Fibroblast of the conjunctiva (primary cell): ENCODE measurements around the gene CPAMD8.
"Not testable (repeated sequence)": the region's sequence is repeated elsewhere in the genome, so short reads cannot be mapped to it uniquely, and the experiment has no call there.

Experiments
- DNase-seq: peaks from one replicate; pipeline ENCODE4 v3.0.0-alpha.2; 2010; ENCODE audit warnings: low read depth

The CPAMD8 gene

DNA sequence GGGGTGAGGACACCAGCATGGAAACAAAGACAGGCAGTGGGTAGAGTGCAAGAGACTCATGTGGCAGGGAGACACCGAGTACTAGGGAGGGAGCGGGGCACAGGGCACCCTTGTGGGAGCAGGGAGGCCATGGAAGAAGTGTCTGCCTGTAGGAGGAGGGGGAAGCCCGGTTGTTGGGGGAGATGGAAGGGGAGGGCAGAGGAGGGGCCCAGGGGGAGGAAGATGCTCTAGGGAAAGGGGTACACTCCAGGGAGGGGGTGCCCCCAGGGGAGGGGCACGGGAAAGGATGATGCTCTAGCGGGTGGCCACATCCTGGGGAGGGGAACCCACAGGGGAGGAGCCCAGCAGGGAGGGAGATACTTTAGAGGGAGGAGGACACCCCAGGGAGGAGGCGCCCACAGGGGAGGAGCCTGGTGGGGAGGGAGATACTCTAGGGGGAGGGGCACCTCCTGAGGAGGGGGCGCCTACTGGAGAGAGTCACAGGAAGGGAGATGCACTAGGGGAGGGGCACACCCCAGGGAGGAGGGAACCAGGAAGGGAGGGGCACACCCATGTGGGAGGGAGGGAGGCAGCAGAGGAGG is 24.9 kb downstream of the CPAMD8 start:
- no peak for DNase-seq

DNA sequence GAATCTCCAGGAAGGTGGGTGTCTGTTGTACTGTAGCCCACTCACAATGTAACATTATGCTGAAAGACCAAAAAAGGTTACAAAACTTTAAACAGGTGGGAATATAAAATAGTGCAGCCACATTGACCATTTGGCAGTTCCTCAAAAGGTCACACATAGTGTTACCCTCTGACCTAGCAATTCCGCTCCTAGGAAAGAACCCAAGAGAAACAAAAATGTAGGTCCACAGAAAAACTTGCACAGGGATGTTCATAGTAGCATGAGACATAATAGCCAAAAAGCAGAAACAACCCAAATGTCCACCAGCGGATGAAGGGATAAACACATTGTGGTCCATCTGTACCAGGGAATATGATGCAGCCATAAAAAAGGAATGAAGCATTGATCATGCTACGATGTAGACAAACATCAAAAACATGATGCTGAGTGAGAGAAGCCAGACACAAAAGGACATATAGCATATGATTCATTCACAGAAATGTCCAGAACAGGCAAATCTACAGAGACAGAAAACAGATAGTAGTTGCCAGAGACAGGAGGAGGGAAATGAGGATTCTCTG is 27.9 kb downstream of the CPAMD8 start:
- no peak for DNase-seq

DNA sequence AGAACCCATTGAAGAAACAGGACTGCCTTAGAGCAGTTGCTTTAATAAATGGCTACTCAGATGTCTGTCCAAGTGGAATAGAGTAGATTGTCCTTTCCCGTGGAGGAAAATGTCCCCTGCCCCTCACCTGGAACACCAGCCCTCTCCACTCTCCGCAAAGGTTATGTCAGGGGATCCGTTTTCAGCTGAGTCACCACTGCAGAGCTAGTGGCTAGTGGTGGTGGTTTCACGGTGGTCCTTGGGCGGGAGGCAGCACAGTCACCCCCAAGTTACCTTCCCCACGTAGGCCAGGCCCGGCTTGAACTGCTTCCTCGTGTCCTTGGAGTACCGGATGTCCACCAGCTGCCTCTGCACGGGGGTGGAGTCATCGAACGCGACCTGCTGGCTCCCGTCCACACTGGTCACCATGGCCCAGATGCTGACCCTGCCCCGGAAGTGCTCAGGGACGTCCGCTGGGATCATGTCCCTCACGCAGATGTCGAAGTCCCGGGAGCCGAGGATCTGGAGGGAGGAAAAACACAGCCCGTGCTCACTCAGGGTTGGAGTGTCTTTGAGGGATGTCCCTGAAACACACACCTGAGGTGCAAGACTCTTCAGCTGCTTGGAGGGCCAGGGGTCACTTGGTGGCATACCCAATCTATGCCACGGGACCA is 29.6 kb downstream of the CPAMD8 start:
- DNase-seq, result not testable (repeated sequence)

DNA sequence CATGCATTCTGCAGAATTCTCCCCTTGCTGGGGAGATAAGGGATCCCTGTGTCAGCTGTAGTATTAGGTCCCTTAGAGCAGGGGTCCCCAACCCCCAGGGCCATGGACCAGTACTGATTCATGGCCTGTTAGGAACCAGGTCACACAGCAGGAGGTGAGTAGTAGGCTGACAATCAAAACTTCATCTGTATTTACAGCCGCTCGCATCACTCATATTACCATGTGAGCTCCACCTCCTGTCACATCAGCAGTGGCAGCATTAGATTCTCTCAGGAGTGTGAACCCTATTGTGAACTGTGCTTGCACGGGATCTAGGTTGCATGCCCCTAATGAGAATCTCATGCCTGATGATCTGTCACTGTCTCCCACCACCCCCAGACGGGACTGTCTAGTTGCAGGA is 37.9 kb downstream of the CPAMD8 start:
- no peak for DNase-seq

DNA sequence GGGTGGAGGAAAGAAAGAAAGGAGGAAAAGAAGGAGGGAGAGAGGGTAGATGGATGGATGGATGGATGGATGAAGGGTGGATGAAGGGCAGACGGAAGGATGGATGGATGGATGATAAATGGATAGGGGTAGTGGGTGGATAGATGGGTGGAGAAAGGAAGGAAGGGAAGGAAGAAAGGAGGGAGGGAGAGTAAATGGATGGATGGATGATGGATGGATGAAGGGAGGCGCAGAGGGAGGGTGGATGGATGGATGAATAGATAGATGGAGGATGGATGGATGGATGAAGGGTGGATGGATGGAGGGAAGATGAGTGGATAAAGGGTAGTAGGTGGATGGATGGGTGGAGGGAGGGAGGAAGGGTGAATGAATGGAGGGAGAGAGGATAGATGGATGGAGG is 41.2 kb downstream of the CPAMD8 start:
- no peak for DNase-seq

DNA sequence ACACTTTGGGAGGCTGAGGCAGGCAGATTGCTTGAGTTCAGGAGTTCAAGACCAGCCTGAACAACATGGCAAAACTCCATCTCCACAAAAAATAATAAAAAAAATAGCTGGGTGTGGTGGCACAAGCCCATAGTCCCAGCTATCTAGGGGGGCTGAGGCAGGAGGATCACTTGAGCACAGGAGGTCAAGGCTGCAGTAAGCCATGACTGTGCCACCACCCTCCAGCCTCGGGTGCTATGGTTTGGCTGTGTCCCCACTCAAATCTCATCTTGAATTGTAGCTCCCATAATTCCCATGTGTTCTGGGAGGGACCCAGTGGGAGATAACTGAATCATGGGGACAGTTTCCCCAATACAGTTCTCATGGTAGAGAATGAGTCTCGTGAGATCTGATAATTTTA is 44.0 kb downstream of the CPAMD8 start:
- DNase-seq, result not testable (repeated sequence)

DNA sequence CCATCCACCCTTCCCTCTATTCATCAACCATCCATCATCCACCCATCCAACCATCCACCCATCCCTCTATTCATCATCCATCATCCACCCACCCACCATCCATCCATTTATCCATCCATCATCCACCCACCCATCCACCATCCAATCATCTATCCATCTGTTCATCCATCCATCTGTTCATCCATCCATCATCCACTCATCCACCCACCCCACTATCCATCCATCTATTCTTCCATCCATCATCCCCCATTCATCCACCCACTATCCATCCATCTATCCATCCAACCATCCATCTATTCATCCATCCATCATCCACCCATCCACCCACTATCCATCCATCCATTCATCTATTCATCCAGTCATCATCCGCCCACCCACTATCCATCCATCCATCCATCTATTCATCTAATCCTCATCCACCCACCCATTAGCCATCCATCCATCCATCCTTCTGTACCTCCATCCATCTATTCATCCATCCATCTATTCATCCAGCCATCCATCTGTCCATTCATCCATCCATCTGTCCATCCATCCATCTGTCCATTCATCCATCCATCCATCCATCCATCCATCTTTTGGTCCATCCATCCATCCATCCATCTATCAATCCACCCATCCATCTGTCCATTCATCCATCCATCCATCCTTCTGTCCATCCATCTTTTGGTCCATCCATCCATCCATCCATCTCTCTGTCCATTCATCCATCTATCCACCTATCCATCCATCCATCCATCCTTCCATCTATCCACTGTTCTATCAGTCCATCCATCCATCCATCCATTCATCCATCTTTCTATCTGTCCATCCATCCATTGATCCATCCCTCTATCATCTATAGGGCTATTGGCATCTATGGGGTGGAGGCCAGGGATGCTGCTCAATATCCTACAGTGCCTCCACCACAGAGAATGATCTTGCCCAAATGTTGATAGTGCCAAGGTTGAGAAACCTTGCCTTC is 47.5 kb downstream of the CPAMD8 start:
- DNase-seq, result no peak

DNA sequence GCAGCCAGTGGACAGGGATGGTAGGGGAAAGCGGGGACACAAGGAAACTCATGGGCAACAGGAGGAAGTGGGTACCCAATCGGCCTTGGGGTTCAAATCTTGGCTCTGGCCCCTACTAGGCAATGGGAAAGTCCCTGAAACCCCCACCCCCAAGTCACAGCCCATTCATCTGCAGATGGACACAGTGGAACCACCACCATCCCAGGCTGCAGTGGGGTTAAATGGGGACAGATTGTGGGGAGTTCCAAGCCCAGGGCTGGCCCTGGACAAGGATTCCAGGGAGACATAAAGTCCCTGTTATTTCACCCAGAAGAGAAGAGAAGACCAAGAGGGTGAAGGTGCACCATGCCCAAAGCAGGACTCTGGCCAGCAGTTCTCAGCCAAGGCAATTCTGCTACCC is 48.5 kb downstream of the CPAMD8 start:
- no peak for DNase-seq

DNA sequence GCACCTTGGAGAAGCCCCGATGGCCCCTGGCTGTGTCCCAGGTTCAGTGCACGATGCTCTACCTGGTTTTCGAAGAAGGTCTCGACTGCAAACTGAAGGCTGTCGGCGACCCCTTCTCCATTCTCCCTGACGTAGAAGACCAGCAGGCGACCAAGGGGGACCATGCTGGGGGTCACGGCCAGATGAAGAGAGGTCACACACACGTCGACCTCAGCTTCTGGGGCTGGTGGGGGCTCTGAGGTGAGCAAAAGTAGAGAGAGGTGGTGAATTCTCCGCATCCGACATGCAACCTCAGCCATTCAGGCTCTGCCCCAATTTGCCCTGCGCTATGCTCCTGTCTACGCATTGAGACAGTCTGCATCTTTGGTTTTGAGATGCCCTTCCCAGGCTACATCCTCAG is 49.3 kb downstream of the CPAMD8 start:
- no peak for DNase-seq

DNA sequence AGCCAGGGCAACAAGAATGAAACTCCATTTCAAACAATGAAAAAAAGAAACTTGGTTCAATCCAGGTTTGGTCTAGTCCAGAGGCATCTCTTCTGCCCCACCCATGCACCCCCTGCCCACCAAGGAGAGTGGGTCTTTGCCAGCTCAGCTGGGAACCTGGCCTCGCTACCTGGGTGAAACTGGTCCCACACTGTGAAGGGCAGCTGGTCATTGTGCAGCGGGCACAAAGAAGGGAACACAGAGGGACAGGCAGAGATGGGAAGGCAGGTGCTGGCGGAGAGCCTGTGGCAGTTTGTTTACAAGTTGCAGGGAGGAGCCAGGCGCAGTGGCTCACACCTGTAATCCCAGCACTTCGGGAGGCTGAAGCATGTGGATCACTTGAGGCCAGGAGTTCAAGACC is 50.2 kb downstream of the CPAMD8 start:
- DNase-seq, result no peak

DNA sequence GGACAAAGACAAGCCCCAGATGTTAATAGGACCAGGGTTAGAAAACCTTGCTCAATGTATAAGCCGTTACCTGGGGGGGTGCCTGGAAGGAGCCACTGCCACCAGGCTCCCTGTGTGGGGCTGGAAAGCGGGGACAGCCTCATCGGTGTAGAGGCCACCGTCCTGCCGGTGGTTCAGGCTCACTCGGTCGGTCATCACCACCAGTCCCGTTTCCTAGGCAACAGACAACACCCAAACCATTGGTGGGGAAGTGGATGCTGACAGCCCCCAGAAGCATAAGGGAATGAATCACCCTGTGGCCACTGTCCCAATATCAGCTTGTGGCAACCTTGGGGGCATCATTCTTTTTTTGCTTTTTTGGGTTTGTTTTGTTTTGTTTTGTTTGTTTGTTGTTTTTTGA is 55.8 kb downstream of the CPAMD8 start:
- no peak for DNase-seq

DNA sequence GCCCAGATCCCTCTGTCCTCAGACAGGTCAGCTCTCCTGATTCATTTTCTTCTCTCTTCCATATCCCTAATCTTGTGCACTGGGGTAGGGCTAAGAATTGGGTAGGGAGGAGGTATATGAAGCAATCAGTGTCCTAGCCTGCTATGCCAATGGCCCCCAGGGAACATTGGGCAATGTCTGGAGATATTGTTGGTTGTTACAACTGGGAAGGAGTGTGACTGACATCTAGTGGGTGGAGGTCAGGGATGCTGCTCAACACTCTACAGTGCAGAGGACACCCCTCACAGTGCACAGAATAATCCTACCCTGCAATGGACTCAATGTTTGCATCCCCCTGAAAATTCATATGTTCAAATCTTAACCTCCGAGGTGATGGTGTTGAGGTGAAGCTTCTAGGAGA is 57.5 kb downstream of the CPAMD8 start:
- DNase-seq, result no peak

DNA sequence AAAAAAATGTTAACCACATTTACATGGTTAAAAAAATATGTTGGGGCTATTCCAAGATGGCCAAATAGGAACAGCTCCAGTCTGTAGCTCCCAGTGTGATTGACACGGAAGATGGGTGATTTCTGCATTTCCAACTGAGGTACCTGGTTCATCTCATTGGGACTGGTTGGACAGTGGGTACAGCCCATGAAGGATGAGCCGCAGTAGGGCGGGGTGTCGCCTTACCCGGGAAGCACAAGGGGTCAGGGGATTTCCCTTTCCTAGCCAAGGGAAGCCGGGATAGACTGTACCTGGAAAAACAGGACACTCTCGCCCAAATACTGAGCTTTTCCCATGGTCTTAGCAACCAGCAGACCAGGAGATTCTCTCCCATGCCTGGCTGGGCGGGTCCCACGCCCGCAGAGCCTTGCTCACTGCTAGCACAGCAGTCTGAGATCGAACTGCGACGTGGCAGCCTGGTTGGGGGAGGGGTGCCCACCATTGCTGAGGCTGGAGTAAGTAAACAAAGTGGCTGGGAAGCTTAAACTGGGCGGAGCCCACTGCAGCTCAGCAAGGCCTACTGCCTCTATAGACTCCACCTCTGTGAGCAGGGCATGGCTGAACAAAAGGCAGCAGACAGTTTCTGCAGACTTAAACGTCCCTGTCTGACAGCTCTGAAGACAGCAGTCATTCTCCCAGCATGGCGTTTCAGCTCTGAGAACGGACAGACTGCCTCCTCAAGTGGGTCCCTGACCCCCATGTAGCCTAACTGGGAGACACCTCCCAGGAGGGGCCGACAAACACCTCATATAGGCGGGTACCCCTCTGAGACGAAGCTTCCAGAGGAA is 65.4 kb downstream of the CPAMD8 start:
- not testable (repeated sequence) for DNase-seq

DNA sequence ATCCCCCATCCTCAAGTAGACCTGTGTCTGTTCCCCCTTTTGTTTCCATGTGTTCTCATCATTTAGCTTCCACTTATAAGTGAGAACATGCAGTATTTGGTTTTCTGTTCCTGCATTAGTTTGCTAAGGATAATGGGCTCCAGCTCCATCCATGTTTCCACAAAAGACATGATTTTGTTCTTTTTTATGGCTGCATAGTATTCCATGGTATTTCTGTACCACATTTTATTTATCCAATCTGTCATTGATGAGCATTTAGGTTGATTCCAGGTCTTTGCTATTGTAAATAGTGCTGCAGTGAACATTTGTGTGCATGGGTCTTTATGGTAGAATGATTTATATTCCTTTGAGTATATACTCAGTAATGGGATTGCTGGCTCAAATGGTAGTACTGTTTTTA is 68.3 kb downstream of the CPAMD8 start:
- not testable (repeated sequence) for DNase-seq

DNA sequence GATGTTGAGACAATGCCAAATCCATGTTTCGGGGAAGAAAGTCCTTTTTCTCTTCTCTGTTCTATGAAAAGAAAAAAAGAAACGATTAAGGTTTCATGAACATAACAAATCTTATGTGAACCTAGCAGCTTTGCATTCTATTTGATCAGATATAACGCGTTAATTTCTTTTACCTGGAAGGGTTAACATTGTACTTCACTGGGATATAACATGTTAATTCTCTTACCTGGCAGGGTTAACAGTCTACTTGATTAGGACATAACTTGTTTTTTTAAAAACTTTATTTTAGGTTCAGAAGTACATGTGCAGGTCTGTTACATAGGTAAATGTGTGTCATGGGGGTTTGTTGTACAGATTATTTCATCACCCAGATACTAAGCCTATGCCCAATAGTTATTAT is 68.8 kb downstream of the CPAMD8 start:
- DNase-seq, result no peak

DNA sequence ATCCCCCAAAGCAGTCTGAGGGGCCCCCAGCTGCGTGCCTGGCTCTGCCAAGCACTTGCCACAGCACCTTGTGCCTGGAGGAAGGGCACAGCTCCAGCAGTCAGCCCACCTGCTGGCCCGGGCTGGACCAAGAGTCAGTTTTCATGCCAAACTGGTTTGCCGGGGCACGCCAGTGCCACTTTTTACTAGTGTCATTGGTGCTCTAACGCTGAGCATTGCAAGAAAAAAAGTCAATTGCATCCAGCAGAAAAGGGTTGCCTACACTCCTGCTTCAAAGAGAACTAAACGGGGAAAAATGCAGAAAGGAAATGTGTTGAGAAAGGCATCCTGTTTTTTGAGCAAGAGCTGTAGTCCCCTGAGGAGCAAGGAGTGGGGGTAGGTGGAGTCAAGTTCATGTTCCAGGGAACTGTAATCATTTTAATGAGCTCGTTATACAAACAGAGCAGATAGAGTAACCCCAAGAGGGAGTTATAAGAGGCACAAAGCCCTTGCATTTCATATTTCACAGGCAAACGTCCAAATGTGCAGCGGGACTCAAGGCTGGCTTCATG is 69.4 kb downstream of the CPAMD8 start:
- DNase-seq, result peak; percentile 0

DNA sequence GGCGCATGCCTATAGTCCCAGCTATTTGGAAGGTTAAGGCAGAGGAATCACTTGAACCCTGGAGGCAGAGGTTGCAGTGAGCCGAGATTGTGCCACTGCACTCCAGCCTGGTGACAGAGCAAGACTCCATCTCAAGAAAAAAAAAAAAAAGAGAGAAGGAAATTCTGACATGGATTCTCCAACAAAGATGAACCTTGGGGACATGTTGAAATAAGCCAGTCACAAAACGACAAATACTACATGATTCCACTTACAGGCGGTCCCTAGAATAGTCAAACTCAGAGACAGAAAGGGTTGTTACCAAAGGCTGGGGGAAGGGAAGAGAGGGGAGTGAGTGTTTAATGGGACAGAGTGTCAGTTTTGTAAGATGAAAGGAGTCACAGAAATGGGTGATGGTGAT is 71.4 kb downstream of the CPAMD8 start:
- no peak for DNase-seq

DNA sequence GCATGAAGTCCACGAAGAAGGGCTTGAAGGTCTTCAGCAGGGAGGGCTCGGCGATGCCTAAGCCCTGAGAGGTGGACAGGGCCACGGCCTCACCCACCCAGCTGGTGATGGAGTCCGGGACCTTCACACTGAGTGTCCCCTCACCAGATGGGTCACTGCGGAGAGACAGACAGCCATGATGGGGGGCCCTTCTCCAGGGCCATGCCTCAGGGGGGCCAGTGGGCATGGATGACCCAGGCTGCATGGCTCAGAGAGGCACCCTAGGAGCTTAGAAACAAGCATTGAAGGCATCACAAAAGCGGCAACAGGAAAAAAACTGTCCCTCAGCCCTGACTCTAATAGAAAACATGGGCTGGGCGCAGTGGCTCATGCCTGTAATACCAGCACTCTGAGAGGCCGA is 74.6 kb downstream of the CPAMD8 start:
- no peak for DNase-seq

DNA sequence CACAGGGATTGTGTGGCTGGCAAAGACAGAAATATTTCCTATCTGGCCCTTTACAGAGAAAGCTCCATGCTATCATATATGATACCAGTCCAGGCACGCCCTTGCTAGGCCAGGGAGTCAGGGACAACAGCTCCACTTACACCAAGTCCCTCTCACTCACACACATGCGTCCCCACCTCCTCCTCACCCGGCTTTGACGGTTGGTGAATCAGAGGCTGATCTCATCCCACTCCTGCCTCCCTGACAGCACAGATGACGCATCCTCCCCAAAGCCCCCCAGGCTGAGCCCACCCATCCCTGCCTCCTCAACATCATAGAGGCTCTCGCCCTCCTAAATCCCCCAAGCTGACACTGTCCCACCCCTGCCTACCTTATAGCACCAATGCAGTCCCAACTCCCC is 75.1 kb downstream of the CPAMD8 start:
- no peak for DNase-seq

DNA sequence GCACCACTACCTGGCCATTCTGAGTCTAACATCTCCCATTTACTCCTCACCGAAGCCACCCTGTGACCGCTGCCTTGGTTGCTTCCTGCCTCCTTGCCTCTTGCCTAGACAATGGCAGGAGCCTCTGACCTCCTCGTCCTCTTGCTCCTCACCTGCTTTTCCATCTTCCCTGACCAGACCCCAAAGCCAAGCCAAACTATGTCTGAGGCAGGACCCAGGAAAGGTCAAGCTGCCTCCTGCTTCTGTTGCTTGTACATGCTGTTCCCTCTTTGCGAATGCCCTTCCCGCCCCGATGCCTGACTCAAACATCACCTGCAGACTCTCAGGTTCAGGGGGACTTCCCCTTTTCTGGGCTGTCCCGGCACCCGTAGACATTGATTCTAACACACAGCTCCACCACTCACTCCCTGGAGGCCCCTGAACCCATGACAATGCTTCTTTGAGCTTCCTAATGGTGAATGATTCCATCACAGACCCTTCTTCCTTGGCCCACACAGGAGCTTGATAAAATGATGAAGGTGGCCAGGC is 77.0 kb downstream of the CPAMD8 start:
- no peak for DNase-seq
